Activated B cell treated with CpG ODN at 0.5 μM for 24 hours (primary cell): ENCODE measurements around the gene PNMA1. TPM values are rescaled to one million over a fixed set of nuclear protein-coding genes. Genes with fewer than 3 reads are reported as not detected.

Source experiments
- ATAC-seq: fragments of 200-7000 bp; cut with Tn5 transposase; one replicate; pipeline ENCODE4 v1.10.0; 2021; ENCODE audit warnings: low read depth, mild to moderate bottlenecking, moderate library complexity
- CTCF ChIA-PET: fragments of 350-600 bp; sonication (Branson Sonifier 250); formaldehyde crosslinking; loops from one replicate; lab custom pipeline; 2021; ENCODE audit warnings: antibody characterized with exemption; lab: Charles Lee
- POLR2A ChIA-PET: fragments of 350-600 bp; sonication (Branson Sonifier 250); formaldehyde crosslinking; loops from one replicate; lab custom pipeline; 2021; ENCODE audit warnings: antibody characterized with exemption; lab: Charles Lee
- DNase-seq: peaks from one replicate; pipeline ENCODE4 v3.0.0; 2022
- H3K27ac Mint-ChIP-seq: one replicate; pipeline ENCODE4 v1.8.0; 2020; ENCODE audit warnings: mixed read lengths
- H3K27me3 Mint-ChIP-seq: one replicate; pipeline ENCODE4 v1.8.0; 2021; ENCODE audit warnings: mixed read lengths
- H3K36me3 Mint-ChIP-seq: one replicate; pipeline ENCODE4 v1.8.0; 2021; ENCODE audit warnings: low read depth, mixed read lengths
- H3K4me1 Mint-ChIP-seq: one replicate; pipeline ENCODE4 v1.8.0; 2021; ENCODE audit warnings: mixed read lengths
- H3K4me3 Mint-ChIP-seq: one replicate; pipeline ENCODE4 v1.8.0; 2020; ENCODE audit warnings: mild to moderate bottlenecking, mixed read lengths
- H3K9me3 Mint-ChIP-seq: one replicate; pipeline ENCODE4 v1.8.0; 2020; ENCODE audit warnings: mixed read lengths
- CTCF ChIP-seq: fragments of 200-600 bp; IDR thresholded peaks from one replicate; pipeline ENCODE4 v1.8.0; 2022; ENCODE audit warnings: antibody characterized with exemption, mild to moderate bottlenecking
- intact Hi-C: fragments of 100-400 bp; cut with micrococcal nuclease; formaldehyde crosslinking; loops from one replicate; pipeline ENCODE4 v1.15.1; 2024
- total RNA-seq: library from RNA; stranded (reverse); gene quantifications from 2 replicates; pipeline ENCODE4 v1.2.3, GENCODE V29; 2022

The PNMA1 gene
- total RNA-seq, 1 donor from 2014 or later, result 22.2 TPM

- no peak for ATAC-seq
- ChIA-PET CTCF (no interaction called here), POLR2A (interaction anchor here (0.7 to 2.8 kb wide), 2 partner anchors 18 to 255 kb away, joined by 9 to 13 read pairs; partner anchors contain the start of genes COQ6 and FAM161B)
These were observed 19.1 kb downstream of the PNMA1 start for GRCh38 chr14:73695082-73695481.

GRCh38 chr14:73694083-73694482, 20.1 kb downstream of the PNMA1 start:
- Mint-ChIP-seq H3K9me3 (no peaks in the 10 kb centered on the region), H3K4me3 (no peak overlapping the region), H3K27ac (no peak overlapping the region), H3K36me3 (peaks cover 7% of the 10 kb centered on the region), H3K4me1 (peaks cover 8% of the 10 kb centered on the region), H3K27me3 (no peaks in the 10 kb centered on the region)
- intact Hi-C loops, result no loop called here
- ATAC-seq (no peak), DNase-seq (no peak)
- no peak for TF ChIP-seq CTCF
- ChIA-PET POLR2A (no interaction called here), CTCF (interaction anchor here (0.7 kb wide), 1 partner anchor 74 kb away, joined by 3 read pairs; no protein-coding TSS in a partner anchor)

More at GRCh38 chr14:73695082-73695481, 19.1 kb downstream of the PNMA1 start:
- no peak overlapping the region for H3K4me3 Mint-ChIP-seq
- peaks cover 2% of the 10 kb centered on the region for H3K36me3 Mint-ChIP-seq
- H3K27me3 Mint-ChIP-seq, result no peaks in the 10 kb centered on the region
- H3K27ac Mint-ChIP-seq, result no peak overlapping the region
- DNase-seq, result no peak
- intact Hi-C loops, result no loop called here
- peaks cover 8% of the 10 kb centered on the region for H3K4me1 Mint-ChIP-seq
- H3K9me3 Mint-ChIP-seq, result no peaks in the 10 kb centered on the region
- no peak for TF ChIP-seq CTCF

- Mint-ChIP-seq H3K9me3 (no peaks in the 10 kb centered on the region), H3K4me1 (no peaks in the 10 kb centered on the region), H3K4me3 (no peak overlapping the region), H3K27ac (no peak overlapping the region), H3K36me3 (peaks cover 10% of the 10 kb centered on the region), H3K27me3 (no peaks in the 10 kb centered on the region)
- intact Hi-C loops, result no loop called here
- no peak for ATAC-seq
- TF ChIP-seq CTCF, result no peak
- no peak for DNase-seq
- CTCF ChIA-PET, result no interaction called here
- POLR2A ChIA-PET, result interaction anchor here (0.7 kb wide), 1 partner anchor 33 kb away, joined by 7 read pairs; no protein-coding TSS in a partner anchor
These were observed 27.3 kb downstream of the PNMA1 start for GRCh38 chr14:73686901-73687300.

- Mint-ChIP-seq H3K4me3 (no peak overlapping the region), H3K27me3 (no peaks in the 10 kb centered on the region), H3K9me3 (no peaks in the 10 kb centered on the region), H3K4me1 (no peaks in the 10 kb centered on the region), H3K27ac (no peak overlapping the region), H3K36me3 (peaks cover 10% of the 10 kb centered on the region)
- intact Hi-C loops, result no loop called here
- ChIA-PET CTCF (no interaction called here), POLR2A (no interaction called here)
- TF ChIP-seq CTCF, result no peak
- no peak for DNase-seq
- ATAC-seq, result no peak
These were observed 28.9 kb downstream of the PNMA1 start for GRCh38 chr14:73685328-73685727.

- TF ChIP-seq CTCF, result no peak
- H3K9me3 Mint-ChIP-seq, result no peaks in the 10 kb centered on the region
- DNase-seq (no peak), ATAC-seq (no peak)
- intact Hi-C loops, result no loop called here
- no peaks in the 10 kb centered on the region for H3K4me1 Mint-ChIP-seq
- no peak overlapping the region for H3K4me3 Mint-ChIP-seq
- ChIA-PET POLR2A (no interaction called here), CTCF (no interaction called here)
- no peak overlapping the region for H3K27ac Mint-ChIP-seq
- peaks cover 8% of the 10 kb centered on the region for H3K36me3 Mint-ChIP-seq
- no peaks in the 10 kb centered on the region for H3K27me3 Mint-ChIP-seq
These were observed 29.6 kb downstream of the PNMA1 start for GRCh38 chr14:73684627-73685026.
